Measurements from ENCODE around the gene REN. TPM values are rescaled to one million over a fixed set of nuclear protein-coding genes. Genes with fewer than 3 reads are reported as not detected.
A peak's percentile ranks its signal among the peaks of the same experiment; 100 is the strongest.

Gene REN
- total RNA-seq, 1 experiment from 2014 or later, result not detected

DNA sequence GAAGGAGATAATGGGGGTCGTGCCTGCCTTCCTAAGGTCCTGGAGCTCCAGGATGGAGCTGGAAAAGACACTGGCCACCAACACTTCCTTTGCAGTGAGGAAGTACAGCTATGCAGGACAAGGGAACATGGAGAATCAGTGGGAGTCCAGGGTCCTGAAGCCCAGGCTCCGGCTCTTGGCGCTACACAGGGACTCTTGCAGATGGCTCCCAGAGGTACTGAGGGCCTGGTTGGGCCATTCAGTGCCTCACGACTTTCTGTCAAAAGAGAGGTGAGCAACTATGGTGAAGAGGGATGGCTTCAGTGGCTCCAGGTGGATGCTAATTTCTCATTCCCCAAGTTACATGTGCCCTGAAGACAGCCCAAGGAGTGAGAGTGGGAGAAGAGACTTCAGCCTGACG is 12.5 kb downstream of the REN start:
- no peak overlapping the region for H3K4me3 Mint-ChIP-seq (ENCODE audit: unreplicated experiment)
- POLR2A ChIA-PET, result no interaction called here
- peaks cover 6% of the 10 kb centered on the region for H3K4me1 ChIP-seq
- TF ChIP-seq, protein P1, sequence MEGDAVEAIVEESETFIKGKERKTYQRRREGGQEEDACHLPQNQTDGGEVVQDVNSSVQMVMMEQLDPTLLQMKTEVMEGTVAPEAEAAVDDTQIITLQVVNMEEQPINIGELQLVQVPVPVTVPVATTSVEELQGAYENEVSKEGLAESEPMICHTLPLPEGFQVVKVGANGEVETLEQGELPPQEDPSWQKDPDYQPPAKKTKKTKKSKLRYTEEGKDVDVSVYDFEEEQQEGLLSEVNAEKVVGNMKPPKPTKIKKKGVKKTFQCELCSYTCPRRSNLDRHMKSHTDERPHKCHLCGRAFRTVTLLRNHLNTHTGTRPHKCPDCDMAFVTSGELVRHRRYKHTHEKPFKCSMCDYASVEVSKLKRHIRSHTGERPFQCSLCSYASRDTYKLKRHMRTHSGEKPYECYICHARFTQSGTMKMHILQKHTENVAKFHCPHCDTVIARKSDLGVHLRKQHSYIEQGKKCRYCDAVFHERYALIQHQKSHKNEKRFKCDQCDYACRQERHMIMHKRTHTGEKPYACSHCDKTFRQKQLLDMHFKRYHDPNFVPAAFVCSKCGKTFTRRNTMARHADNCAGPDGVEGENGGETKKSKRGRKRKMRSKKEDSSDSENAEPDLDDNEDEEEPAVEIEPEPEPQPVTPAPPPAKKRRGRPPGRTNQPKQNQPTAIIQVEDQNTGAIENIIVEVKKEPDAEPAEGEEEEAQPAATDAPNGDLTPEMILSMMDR (IDR thresholded peaks at IDR 0.05; ENCODE audit: insufficient read depth in 1 of 2, low read depth in 1 of 2, low read length in 1 of 2, severe bottlenecking in 1 of 2, unreplicated experiment in 1 of 2), result no peak
- H3K4me3 ChIP-seq (ENCODE audit: low read depth, low read length), result no peak overlapping the region
- H3K36me3 ChIP-seq (ENCODE audit: control insufficient read depth, insufficient read depth, low read length), result no peaks in the 10 kb centered on the region
- intact Hi-C loops (cut with micrococcal nuclease; ENCODE audit: unreplicated experiment), result no loop called here
- CTCF ChIA-PET, result no interaction called here
- H3K27me3 Mint-ChIP-seq (ENCODE audit: insufficient read depth, unreplicated experiment), result no peaks in the 10 kb centered on the region
- no peaks in the 10 kb centered on the region for H3K36me3 Mint-ChIP-seq (ENCODE audit: insufficient read depth, unreplicated experiment)
- no peaks in the 10 kb centered on the region for H3K4me1 Mint-ChIP-seq (ENCODE audit: low read depth, unreplicated experiment)
- H3K9me3 Mint-ChIP-seq (ENCODE audit: unreplicated experiment), result no peaks in the 10 kb centered on the region
- H3K9me3 ChIP-seq, result no peaks in the 10 kb centered on the region
- DNase-seq, result no peak
- H3K27me3 ChIP-seq (replicated peaks; ENCODE audit: control insufficient read depth, insufficient read depth, low read length), result no peaks in the 10 kb centered on the region
- no peak overlapping the region for H3K27ac Mint-ChIP-seq (ENCODE audit: unreplicated experiment)
- BruUV-seq (replicated peaks), result no TSS peak

DNA sequence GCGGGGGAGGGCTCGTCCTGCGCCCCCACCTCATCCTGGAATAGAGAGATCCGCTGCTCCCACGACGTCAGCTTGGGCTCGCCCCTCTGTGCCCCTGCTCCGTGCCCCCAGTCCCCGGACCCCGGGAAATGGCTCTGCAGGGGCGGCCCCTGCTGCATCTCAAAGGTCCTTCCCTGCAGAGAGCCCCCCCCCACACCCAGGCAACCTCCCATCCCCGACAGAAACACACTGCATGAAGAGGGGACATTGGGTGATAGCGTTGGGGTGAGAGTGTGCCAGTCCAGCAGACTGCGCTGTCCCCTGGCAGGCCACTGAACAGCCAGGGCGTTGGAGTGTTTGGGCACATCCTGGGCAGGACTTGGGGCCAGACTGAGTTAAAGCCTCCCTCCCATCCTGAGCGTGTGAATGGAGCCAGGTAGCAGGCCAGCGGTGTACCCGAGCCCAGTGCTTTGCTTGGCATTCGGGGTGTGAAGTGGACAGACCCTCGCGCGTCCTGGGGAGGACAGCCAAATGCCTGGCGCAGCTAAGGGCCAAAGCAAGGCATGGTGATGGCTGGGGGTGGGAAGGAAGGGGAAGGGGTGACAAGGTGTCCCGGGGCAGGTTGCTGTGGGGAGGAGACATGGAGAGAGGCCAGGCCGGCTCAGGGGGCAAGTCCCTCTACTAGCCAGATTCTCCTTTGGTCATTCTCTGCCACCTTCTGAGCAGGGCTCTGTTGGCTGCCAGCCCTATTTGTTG is 13.7 kb downstream of the REN start:
- no peak for DNase-seq
- no TSS peak for BruUV-seq (replicated peaks)
- Mint-ChIP-seq H3K4me3 (ENCODE audit: unreplicated experiment) (peak overlapping the region; percentile 71), H3K4me1 (ENCODE audit: low read depth, unreplicated experiment) (no peaks in the 10 kb centered on the region), H3K9me3 (ENCODE audit: unreplicated experiment) (no peaks in the 10 kb centered on the region), H3K27me3 (ENCODE audit: insufficient read depth, unreplicated experiment) (no peaks in the 10 kb centered on the region), H3K36me3 (ENCODE audit: insufficient read depth, unreplicated experiment) (no peaks in the 10 kb centered on the region), H3K27ac (ENCODE audit: unreplicated experiment) (no peak overlapping the region)
- ChIA-PET POLR2A (interaction anchor here (0.6 to 1.5 kb wide), 2 partner anchors 11 to 62 kb away, joined by 3 to 5 read pairs; partner anchors contain the start of gene GOLT1A), CTCF (interaction anchor here (0.6 to 1.1 kb wide), 4 partner anchors 10 to 294 kb away, joined by 3 to 13 read pairs (median 8); partner anchors contain the start of gene GOLT1A)
- Histone ChIP-seq H3K36me3 (ENCODE audit: control insufficient read depth, insufficient read depth, low read length) (no peaks in the 10 kb centered on the region; the same call in 1 of the 2 replicates), H3K4me3 (ENCODE audit: low read depth, low read length) (peak overlapping the region; percentile 59), H3K27me3 (replicated peaks; ENCODE audit: control insufficient read depth, insufficient read depth, low read length) (no peaks in the 10 kb centered on the region), H3K4me1 (peaks cover 6% of the 10 kb centered on the region), H3K9me3 (no peaks in the 10 kb centered on the region)
- intact Hi-C loops (cut with micrococcal nuclease; ENCODE audit: unreplicated experiment), result no loop called here
- TF ChIP-seq, protein P1 (IDR thresholded peaks at IDR 0.05; ENCODE audit: insufficient read depth in 1 of 2, low read depth in 1 of 2, low read length in 1 of 2, severe bottlenecking in 1 of 2, unreplicated experiment in 1 of 2), result no peak

DNA sequence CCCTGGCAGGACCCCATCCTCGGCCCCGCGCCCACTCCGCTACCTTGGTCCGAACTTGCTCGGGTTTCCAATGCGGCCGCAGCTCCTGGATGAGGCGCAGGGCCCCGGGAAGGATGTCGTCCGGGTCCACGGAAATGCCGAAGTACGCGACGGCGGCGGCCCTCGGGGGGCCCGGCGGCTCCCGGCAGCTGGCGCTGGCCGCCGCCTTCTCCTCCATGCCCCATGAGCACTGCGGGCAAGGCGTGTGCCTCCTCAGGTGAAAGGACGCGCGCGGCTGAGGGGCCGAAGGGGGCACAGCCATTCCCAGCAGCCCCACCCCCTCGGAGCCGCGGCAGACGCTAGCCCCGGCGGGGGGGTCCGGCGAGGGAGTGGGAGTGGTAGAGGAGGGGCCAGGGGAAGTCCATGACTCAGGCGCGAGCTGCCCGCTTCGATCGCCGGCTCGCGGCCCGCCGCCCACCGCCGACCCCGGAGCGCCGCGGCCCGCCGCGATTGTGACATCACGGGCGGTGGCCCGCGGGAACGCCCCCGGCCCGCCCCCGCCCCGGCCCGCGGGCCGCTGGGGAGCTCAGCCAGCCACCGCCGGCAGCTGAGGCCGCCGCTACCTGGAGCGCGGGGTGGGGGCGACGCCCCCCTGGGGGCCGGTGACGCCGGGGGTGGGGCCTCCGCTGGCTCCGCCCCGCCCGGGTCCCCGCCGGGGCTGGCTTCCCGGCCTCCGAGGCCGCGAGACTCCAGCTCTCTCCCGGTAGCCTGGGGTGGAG is 14.4 kb downstream of the REN start, which contains the start of gene ETNK2:
TSS of gene ETNK2 (minus strand) at position 493 of the 758 bp plus-strand sequence. CDS start at position 301, 192 bp downstream.
- Histone ChIP-seq H3K4me1 (peaks cover 6% of the 10 kb centered on the region), H3K36me3 (ENCODE audit: control insufficient read depth, insufficient read depth, low read length) (no peaks in the 10 kb centered on the region; the same call in 1 of the 2 replicates), H3K9me3 (no peaks in the 10 kb centered on the region), H3K27me3 (replicated peaks; ENCODE audit: control insufficient read depth, insufficient read depth, low read length) (no peaks in the 10 kb centered on the region), H3K4me3 (ENCODE audit: low read depth, low read length) (peak within 1 kb of the TSS; percentile 59)
- no TSS peak for BruUV-seq (replicated peaks)
- Mint-ChIP-seq H3K9me3 (ENCODE audit: unreplicated experiment) (no peaks in the 10 kb centered on the region), H3K27me3 (ENCODE audit: insufficient read depth, unreplicated experiment) (no peaks in the 10 kb centered on the region), H3K27ac (ENCODE audit: unreplicated experiment) (no peak within 1 kb of the TSS), H3K4me3 (ENCODE audit: unreplicated experiment) (peak within 1 kb of the TSS; percentile 71), H3K4me1 (ENCODE audit: low read depth, unreplicated experiment) (no peaks in the 10 kb centered on the region), H3K36me3 (ENCODE audit: insufficient read depth, unreplicated experiment) (no peaks in the 10 kb centered on the region)
- intact Hi-C loops (cut with micrococcal nuclease; ENCODE audit: unreplicated experiment), result no loop called here
- CTCF ChIA-PET, result interaction anchor here (0.6 to 1.1 kb wide), 5 partner anchors 11 to 293 kb away, joined by 3 to 13 read pairs (median 3); partner anchors contain the start of gene GOLT1A
- POLR2A ChIA-PET, result interaction anchor here (0.6 to 1.5 kb wide), 2 partner anchors 10 to 62 kb away, joined by 3 to 5 read pairs; partner anchors contain the start of gene GOLT1A
- DNase-seq, result peak; percentile 76 to 84
- TF ChIP-seq, protein P1 (IDR thresholded peaks at IDR 0.05; ENCODE audit: insufficient read depth in 1 of 2, low read depth in 1 of 2, low read length in 1 of 2, severe bottlenecking in 1 of 2, unreplicated experiment in 1 of 2), result no peak

Measured in Caco-2 (cell line).